ENCODE results near the gene UBE3C.

- no peak for TF ChIP-seq CTCF (IDR thresholded peaks at IDR 0.05)
- TF ChIP-seq POLR2A (IDR thresholded peaks at IDR 0.05), result no peak
These were observed 22.0 kb upstream of the UBE3C start for GRCh38 chr7:157116762-157117161.
